GM12878 (cell line): ENCODE measurements around the gene SMTNL1. TPM values are rescaled to one million over a fixed set of nuclear protein-coding genes. Genes with fewer than 3 reads are reported as not detected.

Source experiments
- E2F8 ChIP-seq: fragments of 450-650 bp; IDR thresholded peaks from 2 replicates; pipeline ENCODE4 v1.6.1; 2018; ENCODE audit warnings: mild to moderate bottlenecking, low read depth, moderate library complexity; ENCODE audit not compliant: partially characterized antibody
- JUND ChIP-seq: IDR thresholded peaks from 2 replicates; pipeline ENCODE4 v1.6.1; 2012; ENCODE audit warnings: low read depth, mild to moderate bottlenecking, low read length, improper control_type of control experiment, moderate library complexity
- POLR2A ChIP-seq: IDR thresholded peaks from 2 replicates; pipeline ENCODE4 v1.6.1; 2011; ENCODE audit warnings: low read depth, mild to moderate bottlenecking, low read length
- SMARCA5 ChIP-seq: fragments of 450-650 bp; IDR thresholded peaks from 2 replicates; pipeline ENCODE4 v1.6.1; 2017; ENCODE audit warnings: mild to moderate bottlenecking
- TAF1 ChIP-seq: IDR thresholded peaks from 2 replicates; pipeline ENCODE4 v1.6.1; 2011; ENCODE audit warnings: mild to moderate bottlenecking, low read depth, low read length, borderline replicate concordance
- USF2 ChIP-seq: IDR thresholded peaks from 2 replicates; pipeline ENCODE4 v1.6.1; 2011; ENCODE audit warnings: low read depth, low read length, improper control_type of control experiment, borderline replicate concordance
- polyA plus RNA-seq, 11 experiments: library from polyadenylated mRNA; depleted of rRNA in 4 of 11; unstranded in 6 of 11; stranded (reverse) in 5 of 11; fragments of >200 nt; fragmentation: Nextera tagmentation in 4 of 11; fragmentation: Illumina TruSeq in 1 of 11; extraction: Ambion mirVana in 4 of 11; extraction: Trizol in 1 of 11; gene quantifications; 1 replicate in 1 of 11; 2 replicates in 10 of 11; pipeline versions ENCODE4 v1.2.1 to v1.2.3, GENCODE V29; 2011 to 2016; ENCODE audit warnings: inconsistent platforms in 2 of 11, missing spikeins in 2 of 11, low read depth in 1 of 11
- total RNA-seq, 4 experiments: library from RNA; depleted of rRNA in 3 of 4; stranded (reverse); fragments of >200 nt in 3 of 4; fragmentation: Illumina TruSeq in 1 of 4; extraction: Trizol in 1 of 4; gene quantifications; 2 replicates each; pipeline versions ENCODE4 v1.2.1 to v1.2.3, GENCODE V29; 2013 to 2021
- TF ChIP-seq, protein P1 (sequence below): fragments of 450-650 bp; conservative IDR thresholded peaks from 2 replicates; pipeline ENCODE4 v1.6.1; 2017; ENCODE audit warnings: mild to moderate bottlenecking, moderate library complexity
- TF ChIP-seq, protein P2 (sequence below), 3 experiments: IDR thresholded peaks in 2 of 3; conservative IDR thresholded peaks in 1 of 3; 2 replicates each; pipeline ENCODE4 v1.5.1; 2011; ENCODE audit warnings: low read depth in 3 of 3, low read length in 3 of 3, mild to moderate bottlenecking in 3 of 3, control low read depth in 2 of 3, moderate library complexity in 2 of 3, inconsistent platforms in 1 of 3, mixed read lengths in 1 of 3; ENCODE audit not compliant: control insufficient read depth in 2 of 3, insufficient read depth in 1 of 3; ENCODE audit errors: extremely low read depth in 1 of 3

Gene SMTNL1
- total and polyA plus RNA-seq, 10 of the 15 experiments (the other 5 are each of a cell fraction or from before 2014, with no cell fraction given), result 0.06 to 0.17 (median 0.10) TPM; not detected in 7

DNA sequence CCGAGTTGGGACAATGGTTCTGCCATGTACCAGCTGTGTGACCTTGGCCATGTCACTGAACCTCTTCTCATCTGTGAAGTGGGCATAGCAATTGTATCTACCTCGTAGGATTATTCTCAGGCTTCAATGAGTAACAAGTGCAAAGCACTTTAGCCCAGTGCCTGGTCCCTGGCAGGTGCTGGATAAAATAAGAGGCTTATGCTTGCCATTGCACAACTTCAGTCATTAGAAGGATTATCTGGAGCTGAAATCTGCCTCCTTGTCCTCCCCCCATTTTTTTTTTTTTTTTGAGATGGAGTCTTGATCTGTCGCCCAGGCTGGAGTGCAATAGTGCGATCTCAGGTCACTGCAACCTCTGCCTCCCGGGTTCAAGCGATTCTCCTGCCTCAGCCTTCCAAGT is 7.2 kb downstream of the SMTNL1 start (continued):
- no peak for TF ChIP-seq E2F8
- no peak for TF ChIP-seq POLR2A
- TF ChIP-seq SMARCA5, result no peak
- TF ChIP-seq, protein P1, sequence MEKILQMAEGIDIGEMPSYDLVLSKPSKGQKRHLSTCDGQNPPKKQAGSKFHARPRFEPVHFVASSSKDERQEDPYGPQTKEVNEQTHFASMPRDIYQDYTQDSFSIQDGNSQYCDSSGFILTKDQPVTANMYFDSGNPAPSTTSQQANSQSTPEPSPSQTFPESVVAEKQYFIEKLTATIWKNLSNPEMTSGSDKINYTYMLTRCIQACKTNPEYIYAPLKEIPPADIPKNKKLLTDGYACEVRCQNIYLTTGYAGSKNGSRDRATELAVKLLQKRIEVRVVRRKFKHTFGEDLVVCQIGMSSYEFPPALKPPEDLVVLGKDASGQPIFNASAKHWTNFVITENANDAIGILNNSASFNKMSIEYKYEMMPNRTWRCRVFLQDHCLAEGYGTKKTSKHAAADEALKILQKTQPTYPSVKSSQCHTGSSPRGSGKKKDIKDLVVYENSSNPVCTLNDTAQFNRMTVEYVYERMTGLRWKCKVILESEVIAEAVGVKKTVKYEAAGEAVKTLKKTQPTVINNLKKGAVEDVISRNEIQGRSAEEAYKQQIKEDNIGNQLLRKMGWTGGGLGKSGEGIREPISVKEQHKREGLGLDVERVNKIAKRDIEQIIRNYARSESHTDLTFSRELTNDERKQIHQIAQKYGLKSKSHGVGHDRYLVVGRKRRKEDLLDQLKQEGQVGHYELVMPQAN, result no peak
- no peak for TF ChIP-seq JUND
- TF ChIP-seq, protein P2, sequence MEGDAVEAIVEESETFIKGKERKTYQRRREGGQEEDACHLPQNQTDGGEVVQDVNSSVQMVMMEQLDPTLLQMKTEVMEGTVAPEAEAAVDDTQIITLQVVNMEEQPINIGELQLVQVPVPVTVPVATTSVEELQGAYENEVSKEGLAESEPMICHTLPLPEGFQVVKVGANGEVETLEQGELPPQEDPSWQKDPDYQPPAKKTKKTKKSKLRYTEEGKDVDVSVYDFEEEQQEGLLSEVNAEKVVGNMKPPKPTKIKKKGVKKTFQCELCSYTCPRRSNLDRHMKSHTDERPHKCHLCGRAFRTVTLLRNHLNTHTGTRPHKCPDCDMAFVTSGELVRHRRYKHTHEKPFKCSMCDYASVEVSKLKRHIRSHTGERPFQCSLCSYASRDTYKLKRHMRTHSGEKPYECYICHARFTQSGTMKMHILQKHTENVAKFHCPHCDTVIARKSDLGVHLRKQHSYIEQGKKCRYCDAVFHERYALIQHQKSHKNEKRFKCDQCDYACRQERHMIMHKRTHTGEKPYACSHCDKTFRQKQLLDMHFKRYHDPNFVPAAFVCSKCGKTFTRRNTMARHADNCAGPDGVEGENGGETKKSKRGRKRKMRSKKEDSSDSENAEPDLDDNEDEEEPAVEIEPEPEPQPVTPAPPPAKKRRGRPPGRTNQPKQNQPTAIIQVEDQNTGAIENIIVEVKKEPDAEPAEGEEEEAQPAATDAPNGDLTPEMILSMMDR (IDR thresholded peaks at IDR 0.05 in 2 of 3, conservative IDR thresholded peaks at IDR 0.05 in 1 of 3; ENCODE audit: control insufficient read depth in 2 of 3, extremely low read depth in 1 of 3, insufficient read depth in 1 of 3, low read depth in 3 of 3, low read length in 3 of 3), result no peak
- TF ChIP-seq USF2, result no peak
- no peak for TF ChIP-seq TAF1
